ENCODE results near the gene FOXB1. TPM values are rescaled to one million over a fixed set of nuclear protein-coding genes. Genes with fewer than 3 reads are reported as not detected.

Gene FOXB1
- total and polyA plus RNA-seq, 7 donors = not detected

- ATAC-seq (no peak), DNase-seq (no peak)
- WGBS, 3 donors = 19 to 26% (median 21%) methylated on average over 4 of the region's 4 CpGs
- intact Hi-C loops (cut with DNase I) = no loop called here
- Histone ChIP-seq H3K36me3 (ENCODE audit: insufficient read depth in 1 of 2, low read depth in 1 of 2) (no peaks in the 10 kb centered on the region), H3K27me3 (ENCODE audit: insufficient read depth in 3 of 3, low read length in 2 of 3) (peaks cover 11 to 99% (median 41%) of the 10 kb centered on the region in 3 donors), H3K4me3 (peak overlapping the region; percentile 66), H3K9me3 (no peaks in the 10 kb centered on the region), H3K27ac (no peak overlapping the region), H3K4me1 (peaks cover 30% of the 10 kb centered on the region)
- TF ChIP-seq CTCF (IDR thresholded peaks at IDR 0.05) = no peak
Observed at GRCh38 chr15:60006873-60007272, 2.8 kb downstream of the FOXB1 start.

GRCh38 chr15:60009124-60009960 lies 5.2 kb downstream of the FOXB1 start:
- intact Hi-C loops (cut with DNase I) = no loop called here
- no peaks in the 10 kb centered on the region for H3K9me3 ChIP-seq
- no peak for ATAC-seq
- no peak overlapping the region for H3K27ac ChIP-seq
- no peak overlapping the region for H3K4me3 ChIP-seq
- DNase-seq = no peak
- TF ChIP-seq CTCF (IDR thresholded peaks at IDR 0.05) = no peak
- no peaks in the 10 kb centered on the region for H3K36me3 ChIP-seq (ENCODE audit: insufficient read depth in 1 of 2, low read depth in 1 of 2)
- H3K4me1 ChIP-seq = peaks cover 23% of the 10 kb centered on the region
- WGBS, 3 donors = 21 to 25% (median 23%) methylated on average over 6 of the region's 6 CpGs
- peaks cover 14 to 93% (median 22%) of the 10 kb centered on the region in 3 donors for H3K27me3 ChIP-seq (ENCODE audit: insufficient read depth in 3 of 3, low read length in 2 of 3)

GRCh38 chr15:60009980-60010732 lies 6.0 kb downstream of the FOXB1 start:
- intact Hi-C loops (cut with DNase I) = no loop called here
- no peak for TF ChIP-seq CTCF (IDR thresholded peaks at IDR 0.05)
- ATAC-seq = no peak
- Histone ChIP-seq H3K4me3 (no peak overlapping the region), H3K27ac (no peak overlapping the region), H3K9me3 (no peaks in the 10 kb centered on the region), H3K36me3 (ENCODE audit: insufficient read depth in 1 of 2, low read depth in 1 of 2) (no peaks in the 10 kb centered on the region), H3K27me3 (ENCODE audit: insufficient read depth in 3 of 3, low read length in 2 of 3) (peaks cover 14 to 93% (median 19%) of the 10 kb centered on the region in 3 donors), H3K4me1 (peaks cover 15% of the 10 kb centered on the region)
- DNase-seq = no peak
- WGBS, 3 donors = 12 to 17% (median 16%) methylated on average over 13 of the region's 13 CpGs

- Histone ChIP-seq H3K4me3 (no peak overlapping the region), H3K9me3 (no peaks in the 10 kb centered on the region), H3K4me1 (peaks cover 8% of the 10 kb centered on the region), H3K27me3 (ENCODE audit: insufficient read depth in 3 of 3, low read length in 2 of 3) (peaks cover 13 to 93% (median 17%) of the 10 kb centered on the region in 3 donors), H3K36me3 (ENCODE audit: insufficient read depth in 1 of 2, low read depth in 1 of 2) (no peaks in the 10 kb centered on the region), H3K27ac (no peak overlapping the region)
- intact Hi-C loops (cut with DNase I) = no loop called here
- WGBS, 3 donors = 34 to 40% (median 35%) methylated on average over 2 of the region's 2 CpGs
- no peak for TF ChIP-seq CTCF (IDR thresholded peaks at IDR 0.05)
- DNase-seq (no peak), ATAC-seq (no peak)
Observed at GRCh38 chr15:60010858-60011257, 6.7 kb downstream of the FOXB1 start.
